Measurements from ENCODE around the gene NSD1. TPM values are rescaled to one million over a fixed set of nuclear protein-coding genes. Genes with fewer than 3 reads are reported as not detected.

NSD1 gene
- total and polyA plus RNA-seq, 9 of the 15 experiments (the other 6 are each of a cell fraction or from before 2014, with no cell fraction given) = 3.8 to 51.0 (median 24.7) TPM

- TF ChIP-seq ZNF431 (CRISPR knock-in tag; IDR thresholded peaks at IDR 0.05) (no peak), CHCHD3 (CRISPR knock-in tag; IDR thresholded peaks at IDR 0.05) (no peak), ZNF77 (CRISPR knock-in tag; IDR thresholded peaks at IDR 0.05) (no peak), NCOA6 (IDR thresholded peaks at IDR 0.05) (no peak), MTF1 (CRISPR knock-in tag; IDR thresholded peaks at IDR 0.05; ENCODE audit: borderline replicate concordance) (no peak), CBFA2T2 (conservative IDR thresholded peaks at IDR 0.05) (peak; percentile 6; the same call in 1 of the 2 replicates), ZFP36 (IDR thresholded peaks at IDR 0.05; ENCODE audit: low read depth, low read length, partially characterized antibody) (no peak), PTRF (tag; IDR thresholded peaks at IDR 0.05) (no peak), CEBPG (CRISPR knock-in tag; IDR thresholded peaks at IDR 0.05) (no peak), CEBPG (tag; conservative IDR thresholded peaks at IDR 0.05 in 1 of 2, IDR thresholded peaks at IDR 0.05 in 1 of 2) (no peak), RNF219 (CRISPR knock-in tag; IDR thresholded peaks at IDR 0.05) (no peak), HNRNPLL (IDR thresholded peaks at IDR 0.05; ENCODE audit: low read depth, low read length, poor library complexity, severe bottlenecking) (no peak), FOXP1 (CRISPR knock-in tag; IDR thresholded peaks at IDR 0.05) (no peak), THAP7 (CRISPR knock-in tag; IDR thresholded peaks at IDR 0.05) (no peak), STAT6 (CRISPR knock-in tag; IDR thresholded peaks at IDR 0.05) (0 out of 2 replicates have a peak, but pooled peaks have one; percentile 28), ZNF175 (CRISPR knock-in tag; IDR thresholded peaks at IDR 0.05; ENCODE audit: low read depth) (no peak), ZBED1 (IDR thresholded peaks at IDR 0.05) (peak; percentile 95), PKNOX1 (IDR thresholded peaks at IDR 0.05) (peak; percentile 46)
Measured at GRCh38 chr5:177311723-177312648, 178.4 kb downstream of the NSD1 start, which contains the start of gene MXD3 (continued).

Data from K562 (cell line).